Muscle layer of duodenum (tissue), 2 donors: ENCODE measurements around the gene CELA2A.
"Not testable (repeated sequence)": the region's sequence is repeated elsewhere in the genome, so short reads cannot be mapped to it uniquely, and the experiment has no call there.

Experiments
- H3K27ac ChIP-seq: one replicate; pipeline ENCODE4 v1.7.0; 2013; ENCODE audit warnings: mild to moderate bottlenecking, low read length
- H3K27me3 ChIP-seq: one replicate; pipeline ENCODE4 v1.7.0; 2013; ENCODE audit warnings: low read depth, mild to moderate bottlenecking, control low read depth, low read length
- H3K36me3 ChIP-seq, 2 donors: one replicate each; pipeline ENCODE4 v1.7.0; 2013; ENCODE audit warnings: low read length in 2 of 2, control low read depth in 1 of 2, mild to moderate bottlenecking in 1 of 2; ENCODE audit not compliant: insufficient read depth in 2 of 2, control insufficient read depth in 1 of 2
- H3K4me1 ChIP-seq, 2 donors: one replicate each; pipeline ENCODE4 v1.7.0; 2013; ENCODE audit warnings: low read length in 2 of 2, mild to moderate bottlenecking in 2 of 2, control low read depth in 1 of 2, moderate library complexity in 1 of 2; ENCODE audit not compliant: insufficient read depth in 2 of 2, control insufficient read depth in 1 of 2
- H3K4me3 ChIP-seq, 2 donors: one replicate each; pipeline ENCODE4 v1.7.0; 2013; ENCODE audit warnings: low read length in 2 of 2, low read depth in 1 of 2, mild to moderate bottlenecking in 1 of 2
- H3K9me3 ChIP-seq, 2 donors: one replicate each; pipeline ENCODE4 v1.7.0; 2013; ENCODE audit warnings: low read length in 2 of 2, control low read depth in 1 of 2, mild to moderate bottlenecking in 1 of 2; ENCODE audit not compliant: control insufficient read depth in 1 of 2
- donor health status: healthy.

Gene CELA2A

DNA sequence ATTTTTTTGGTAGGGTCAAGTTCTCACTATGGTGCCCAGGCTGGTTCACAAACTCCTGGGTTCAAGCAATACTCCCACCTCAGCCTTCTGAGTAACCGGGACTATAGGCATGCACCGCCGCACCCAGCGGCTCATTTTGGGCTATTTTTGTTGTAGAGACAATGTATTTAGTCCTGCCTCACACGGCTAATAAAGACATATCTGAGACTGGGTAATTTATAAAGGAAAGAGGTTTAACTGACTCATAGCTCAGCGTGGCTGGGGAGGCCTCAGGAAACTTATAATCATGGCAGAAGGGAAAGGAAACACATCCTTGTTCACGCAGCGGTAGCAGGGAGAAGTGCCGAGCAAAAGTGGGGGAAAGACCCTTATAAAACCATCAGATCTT, 4.2 kb downstream of the CELA2A start:
- no peak overlapping the region for H3K4me3 ChIP-seq
- H3K36me3 ChIP-seq: no peaks in the 10 kb centered on the region
- no peaks in the 10 kb centered on the region for H3K9me3 ChIP-seq
- H3K4me1 ChIP-seq: peaks cover 0 to 4% of the 10 kb centered on the region in 2 donors
- no peaks in the 10 kb centered on the region for H3K27me3 ChIP-seq
- H3K27ac ChIP-seq: no peak overlapping the region

DNA sequence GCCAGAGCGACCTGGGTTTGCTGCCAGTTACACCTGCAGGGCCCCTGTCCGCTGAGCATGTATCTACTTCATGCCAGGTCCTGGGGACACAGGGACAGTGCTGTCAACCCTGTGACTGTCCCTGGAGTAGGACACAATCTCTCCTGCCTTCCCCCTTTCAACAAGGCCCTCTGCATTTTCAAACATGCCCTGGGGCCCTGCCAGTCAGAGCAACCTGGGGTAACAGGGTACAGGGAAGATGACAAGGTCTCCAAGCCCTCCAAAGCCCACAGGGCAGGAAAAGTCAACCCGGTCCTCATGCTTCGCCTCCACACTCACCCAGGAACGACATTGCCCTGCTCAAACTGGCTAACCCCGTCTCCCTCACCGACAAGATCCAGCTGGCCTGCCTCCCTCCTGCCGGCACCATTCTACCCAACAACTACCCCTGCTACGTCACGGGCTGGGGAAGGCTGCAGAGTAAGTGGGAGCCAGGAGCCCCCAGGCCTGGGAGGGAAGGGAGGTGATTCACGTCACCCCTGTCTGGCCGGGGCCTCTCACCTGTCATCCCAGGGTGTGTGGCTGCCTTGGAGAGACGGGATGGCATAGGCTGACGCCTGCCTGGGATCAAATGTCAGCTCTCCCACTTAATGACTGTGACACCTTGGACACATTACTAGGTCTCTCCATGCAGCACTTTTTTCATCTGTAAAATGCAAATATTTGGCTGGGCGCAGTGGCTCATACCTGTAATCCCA, 6.7 kb downstream of the CELA2A start:
- H3K4me1 ChIP-seq, H3K4me3 ChIP-seq, H3K36me3 ChIP-seq, H3K9me3 ChIP-seq, H3K27ac ChIP-seq, H3K27me3 ChIP-seq: not testable (repeated sequence)

DNA sequence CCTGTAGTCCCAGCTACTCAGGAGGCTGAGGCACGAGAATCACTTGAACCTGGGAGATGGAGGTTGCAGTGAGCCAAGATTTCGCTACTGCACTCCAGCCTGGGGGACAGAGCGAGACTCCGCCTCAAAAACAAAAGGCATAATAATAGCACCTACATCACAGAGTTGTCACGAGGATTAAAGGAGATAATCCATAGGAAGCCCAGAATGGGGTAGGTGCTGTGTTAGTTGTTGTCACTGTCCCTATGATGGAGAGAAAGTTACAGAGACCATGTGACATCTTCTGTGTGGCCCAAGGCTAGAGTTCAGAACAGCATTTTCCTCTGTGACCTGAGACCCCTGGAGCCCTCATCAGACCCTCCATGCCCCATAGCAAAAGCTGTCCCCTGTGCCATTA, 7.4 kb downstream of the CELA2A start:
- not testable (repeated sequence) for H3K9me3 ChIP-seq, H3K36me3 ChIP-seq, H3K4me3 ChIP-seq, H3K27me3 ChIP-seq, H3K4me1 ChIP-seq, H3K27ac ChIP-seq

DNA sequence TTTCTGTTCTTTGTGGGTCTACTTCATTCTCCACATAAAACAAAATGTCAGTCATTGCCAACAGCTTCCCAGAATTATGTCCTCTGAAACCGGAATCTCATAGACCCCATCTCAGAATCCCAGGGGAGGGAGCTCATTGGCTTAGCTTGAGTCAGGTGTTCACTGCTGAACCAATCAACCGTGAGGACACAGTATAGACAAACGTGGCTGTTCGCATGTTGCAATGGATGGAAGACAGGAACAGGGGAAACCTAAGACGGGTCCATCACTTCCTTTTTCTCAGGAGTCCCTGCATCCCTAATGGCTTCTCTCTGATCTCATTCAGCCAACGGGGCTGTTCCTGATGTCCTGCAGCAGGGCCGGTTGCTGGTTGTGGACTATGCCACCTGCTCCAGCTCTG, 9.1 kb downstream of the CELA2A start:
- Histone ChIP-seq H3K27ac (no peak overlapping the region), H3K36me3 (no peaks in the 10 kb centered on the region), H3K4me3 (no peak overlapping the region), H3K9me3 (no peaks in the 10 kb centered on the region), H3K27me3 (no peaks in the 10 kb centered on the region), H3K4me1 (peaks cover 0 to 3% of the 10 kb centered on the region in 2 donors)

DNA sequence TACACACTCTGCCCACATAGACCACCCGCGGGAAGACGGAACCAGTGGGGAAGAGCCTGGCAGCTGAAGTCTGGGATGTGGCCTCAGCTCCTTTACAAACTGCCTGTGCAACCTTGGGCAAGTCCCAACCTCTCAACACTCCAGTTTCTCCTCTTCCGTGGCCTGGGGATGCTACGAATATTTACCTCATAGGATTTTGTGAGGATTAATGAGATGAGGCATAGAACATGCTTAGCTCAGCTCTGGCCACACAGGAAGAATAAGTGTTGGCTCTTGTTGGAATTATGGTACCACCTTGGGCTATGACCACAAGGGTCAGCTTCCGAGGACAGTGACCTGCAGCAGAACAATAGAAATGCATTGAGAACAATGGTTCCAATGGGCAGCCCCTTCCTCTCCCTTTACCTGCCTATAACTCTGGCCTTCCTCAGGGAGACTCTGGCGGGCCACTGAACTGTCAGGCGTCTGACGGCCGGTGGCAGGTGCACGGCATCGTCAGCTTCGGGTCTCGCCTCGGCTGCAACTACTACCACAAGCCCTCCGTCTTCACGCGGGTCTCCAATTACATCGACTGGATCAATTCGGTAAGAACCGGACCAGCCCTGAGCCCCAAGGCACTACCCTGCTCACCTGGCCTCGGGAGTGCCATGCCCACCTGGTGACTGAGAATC, 10.6 kb downstream of the CELA2A start:
- not testable (repeated sequence) for H3K4me3 ChIP-seq, H3K36me3 ChIP-seq, H3K27ac ChIP-seq, H3K27me3 ChIP-seq, H3K4me1 ChIP-seq, H3K9me3 ChIP-seq

DNA sequence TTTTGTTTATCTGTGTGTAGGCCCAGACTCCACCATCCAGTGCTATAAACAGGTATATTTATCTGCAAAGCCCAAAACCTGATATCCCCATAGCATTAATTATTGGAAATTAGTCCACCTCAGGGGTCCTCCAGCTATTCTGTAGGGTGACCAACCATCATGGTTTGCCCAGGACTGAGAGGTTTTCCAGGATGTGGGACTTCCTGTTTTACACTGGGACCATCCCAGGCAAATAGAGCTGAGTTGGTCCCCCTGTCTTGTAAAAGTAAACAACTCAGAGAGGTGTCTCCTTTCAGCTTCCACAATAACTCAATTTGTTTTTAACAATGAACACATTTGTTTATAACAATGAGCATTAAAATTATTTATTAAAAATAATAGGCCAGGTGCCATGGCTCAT, 11.6 kb downstream of the CELA2A start:
- no peaks in the 10 kb centered on the region for H3K9me3 ChIP-seq
- H3K27me3 ChIP-seq: no peaks in the 10 kb centered on the region
- H3K4me1 ChIP-seq: peaks cover 0 to 3% of the 10 kb centered on the region in 2 donors
- H3K4me3 ChIP-seq: no peak overlapping the region
- no peaks in the 10 kb centered on the region for H3K36me3 ChIP-seq
- H3K27ac ChIP-seq: no peak overlapping the region

DNA sequence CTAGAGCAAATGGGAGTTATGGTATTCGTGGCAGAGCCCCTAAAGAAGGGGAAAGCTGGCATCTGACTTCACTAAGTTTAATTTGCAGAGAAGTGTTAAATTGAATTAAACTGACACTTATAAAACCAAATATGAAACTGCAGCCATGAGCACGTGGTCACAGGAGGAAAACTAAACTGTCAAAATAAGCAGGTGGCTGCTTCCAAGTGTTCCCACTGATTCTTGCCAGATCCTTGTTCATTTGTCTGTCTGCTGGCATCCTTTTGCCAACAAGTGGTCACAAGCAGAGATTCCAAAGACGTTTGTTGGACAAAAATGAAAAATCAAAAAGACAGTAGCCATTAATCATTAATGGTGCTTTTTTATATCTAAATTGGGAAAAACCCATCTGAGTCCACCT, 12.8 kb downstream of the CELA2A start:
- Histone ChIP-seq H3K27ac (no peak overlapping the region), H3K27me3 (no peaks in the 10 kb centered on the region), H3K9me3 (no peaks in the 10 kb centered on the region), H3K4me1 (peaks cover 0 to 3% of the 10 kb centered on the region in 2 donors), H3K36me3 (no peaks in the 10 kb centered on the region), H3K4me3 (no peak overlapping the region)

DNA sequence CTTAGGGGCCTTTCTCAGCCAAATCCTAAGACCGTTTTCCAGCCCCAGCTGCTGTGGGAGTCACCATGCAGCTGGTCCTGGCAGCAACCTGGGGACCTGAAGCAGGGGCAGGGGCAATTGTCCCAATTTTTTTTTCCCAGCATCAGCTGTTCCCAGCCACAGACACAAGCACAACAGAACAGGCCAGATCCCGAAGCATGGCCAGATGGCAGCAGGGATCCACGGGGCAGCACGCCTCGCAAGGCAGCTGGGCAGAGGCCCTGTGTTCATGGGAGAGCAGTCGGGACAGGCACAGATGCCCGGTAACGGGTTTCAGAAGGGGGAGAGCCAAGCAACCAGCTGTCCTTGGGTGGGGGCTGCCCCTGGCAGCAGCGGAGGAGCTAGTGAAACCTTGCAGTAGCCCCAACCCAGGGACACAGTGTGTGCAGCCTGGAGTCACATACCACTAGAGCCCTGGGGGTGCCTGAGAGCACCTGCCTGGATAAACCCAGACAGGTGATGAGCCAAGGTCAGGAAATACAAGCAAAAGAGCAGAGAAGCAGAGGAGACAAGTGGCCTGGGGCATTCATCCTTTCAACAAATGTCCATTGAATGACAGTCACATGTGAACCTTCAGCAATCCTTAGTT, 13.4 kb downstream of the CELA2A start:
- not testable (repeated sequence) for H3K27ac ChIP-seq, H3K9me3 ChIP-seq

DNA sequence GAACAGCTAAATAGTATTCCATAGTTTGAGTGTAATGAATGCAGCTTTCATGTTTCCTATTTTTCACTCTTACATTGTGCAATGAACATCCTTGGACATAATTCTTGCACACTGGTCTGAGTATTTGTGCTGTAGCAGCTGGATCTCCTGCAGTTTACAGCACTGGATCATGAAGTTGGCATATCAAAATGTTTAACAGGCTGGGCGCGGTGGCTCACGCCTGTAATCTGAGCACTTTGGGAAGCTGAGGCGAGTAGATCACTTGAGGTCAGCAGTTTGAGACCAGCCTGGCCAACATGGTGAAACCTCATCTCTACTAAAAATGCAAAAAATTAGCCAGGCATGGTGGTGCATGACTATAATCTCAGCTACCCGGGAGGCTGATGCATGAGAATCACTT, 14.5 kb downstream of the CELA2A start:
- not testable (repeated sequence) for H3K4me3 ChIP-seq, H3K27ac ChIP-seq, H3K27me3 ChIP-seq, H3K9me3 ChIP-seq, H3K4me1 ChIP-seq, H3K36me3 ChIP-seq

More for the DNA sequence above, 13.4 kb downstream of the CELA2A start:
- not testable (repeated sequence) for H3K4me3 ChIP-seq, H3K27me3 ChIP-seq, H3K4me1 ChIP-seq, H3K36me3 ChIP-seq

DNA sequence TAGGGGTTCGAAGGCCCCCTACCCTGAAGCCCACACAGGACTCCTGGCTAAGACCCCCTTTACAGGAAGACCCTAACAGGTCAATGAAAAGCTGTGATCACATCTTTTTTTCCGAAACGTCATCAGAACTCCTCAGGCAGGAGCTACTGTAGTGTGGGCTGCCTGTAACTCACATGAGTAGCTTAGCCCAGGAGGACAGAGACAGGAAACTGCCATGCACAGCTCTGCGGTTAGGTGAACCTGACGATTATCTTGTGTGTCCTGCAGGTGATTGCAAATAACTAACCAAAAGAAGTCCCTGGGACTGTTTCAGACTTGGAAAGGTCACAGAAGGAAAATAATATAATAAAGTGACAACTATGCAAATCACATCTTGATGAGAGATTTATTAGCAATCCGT, 15.2 kb downstream of the CELA2A start:
- H3K27me3 ChIP-seq, H3K4me1 ChIP-seq, H3K36me3 ChIP-seq, H3K27ac ChIP-seq, H3K9me3 ChIP-seq, H3K4me3 ChIP-seq: not testable (repeated sequence)

DNA sequence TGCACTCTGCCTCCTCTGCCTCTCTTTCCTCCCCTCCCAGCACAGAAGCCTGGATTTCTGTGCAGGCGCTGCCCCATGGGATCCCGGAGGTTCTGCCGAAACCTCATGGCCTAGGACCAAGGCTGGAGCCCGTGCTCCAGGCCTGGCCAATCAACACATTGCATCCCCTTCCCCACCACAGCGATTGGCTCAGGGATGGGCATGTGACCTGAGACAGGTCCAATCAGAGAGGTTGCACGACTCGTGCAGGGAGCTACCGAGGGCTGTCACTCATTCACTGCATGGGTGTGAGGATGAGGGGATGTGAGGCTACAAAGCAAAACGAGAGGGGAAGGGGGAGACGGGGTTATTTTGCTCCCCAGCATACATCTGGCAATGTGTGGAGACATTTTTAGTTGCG, 16.1 kb downstream of the CELA2A start:
- Histone ChIP-seq H3K4me3 (no peak overlapping the region), H3K36me3 (no peaks in the 10 kb centered on the region), H3K9me3 (no peaks in the 10 kb centered on the region), H3K4me1 (peaks cover 0 to 3% of the 10 kb centered on the region in 2 donors), H3K27ac (no peak overlapping the region), H3K27me3 (no peaks in the 10 kb centered on the region)
